Activated CD8-positive, alpha-beta memory T cell treated with anti-CD3 and anti-CD28 coated beads, Interleukin-2, amount 50 U/mL, for 4 hours (primary cell): ENCODE data around the gene MT1G.
"Not testable (repeated sequence)": the region's sequence is repeated elsewhere in the genome, so short reads cannot be mapped to it uniquely, and the experiment has no call there.

Source experiments
- DNase-seq: peaks from one replicate; pipeline ENCODE4 v3.0.0-alpha.2; 2020

MT1G gene

GRCh38 chr16:56634715-56635440, 33.0 kb downstream of the MT1G start:
- DNase-seq: no peak

- no peak for DNase-seq
Measured at GRCh38 chr16:56633535-56633934, 34.3 kb downstream of the MT1G start.

DNA sequence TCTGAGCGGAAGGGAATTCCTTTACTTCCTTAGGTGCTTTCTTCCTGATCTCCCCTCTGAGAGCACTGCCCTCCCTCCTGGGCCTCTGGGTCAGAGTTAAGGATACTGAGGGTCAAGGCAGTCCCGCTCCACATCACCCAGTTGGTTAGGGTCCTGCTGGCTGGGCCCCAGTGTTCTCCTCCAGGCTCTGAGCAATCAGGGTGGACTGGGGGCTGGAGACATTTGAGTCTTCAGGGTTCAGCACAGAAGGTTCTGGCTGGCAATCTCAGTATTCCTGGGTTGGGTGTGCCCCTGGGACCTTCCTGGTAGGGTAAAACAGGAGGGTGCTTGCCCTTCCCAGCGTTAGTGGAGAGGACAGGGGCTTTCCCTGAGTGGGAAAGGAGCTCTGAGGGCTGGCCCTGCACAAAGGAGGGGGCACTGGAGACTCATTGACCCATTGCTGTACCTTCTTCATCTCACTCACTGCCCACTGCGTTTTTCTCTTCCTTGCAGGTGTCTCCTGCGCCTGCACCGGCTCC, 35.0 kb downstream of the MT1G start:
- DNase-seq: no peak

DNA sequence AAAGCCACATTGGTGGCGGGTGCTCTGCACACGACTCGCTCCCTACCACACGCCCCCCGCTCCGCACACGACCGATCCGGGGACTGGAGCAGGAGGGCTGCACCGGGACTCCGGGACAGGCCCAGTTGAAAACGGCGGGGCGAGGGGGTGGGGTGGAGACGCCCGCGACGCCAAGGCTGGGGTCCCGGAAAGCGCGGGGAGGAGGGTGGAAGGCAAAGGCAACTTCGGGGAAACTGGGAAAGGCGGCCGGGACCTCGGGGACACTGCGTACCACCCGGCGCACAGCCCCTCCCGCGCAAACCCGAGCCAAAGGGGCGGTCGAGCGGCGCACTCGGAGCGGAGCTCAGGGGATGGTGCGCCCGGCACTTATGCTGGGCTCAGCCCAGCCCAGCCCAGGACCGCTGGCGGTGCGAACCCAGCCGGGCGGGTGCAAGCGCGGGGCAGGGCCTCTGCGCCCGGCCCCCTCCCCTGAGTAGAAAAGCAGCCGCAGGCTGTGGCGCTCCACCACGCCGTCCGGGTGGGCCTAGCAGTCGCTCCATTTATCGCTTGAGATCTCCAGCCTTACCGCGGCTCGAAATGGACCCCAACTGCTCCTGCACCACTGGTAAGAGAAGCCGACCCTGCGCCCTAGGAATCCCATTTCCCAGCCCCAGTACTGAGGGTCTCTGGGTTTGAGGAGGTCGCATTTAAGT, 35.6 kb downstream of the MT1G start, which contains the start of gene MT1M:
Gene MT1M, plus strand, starts transcription at position 504 of the 692 bp plus-strand sequence. Its CDS starts 73 bp downstream, at position 577.
- DNase-seq: no peak

- no peak for DNase-seq
Measured at GRCh38 chr16:56631832-56632155, 36.1 kb downstream of the MT1G start.

DNA sequence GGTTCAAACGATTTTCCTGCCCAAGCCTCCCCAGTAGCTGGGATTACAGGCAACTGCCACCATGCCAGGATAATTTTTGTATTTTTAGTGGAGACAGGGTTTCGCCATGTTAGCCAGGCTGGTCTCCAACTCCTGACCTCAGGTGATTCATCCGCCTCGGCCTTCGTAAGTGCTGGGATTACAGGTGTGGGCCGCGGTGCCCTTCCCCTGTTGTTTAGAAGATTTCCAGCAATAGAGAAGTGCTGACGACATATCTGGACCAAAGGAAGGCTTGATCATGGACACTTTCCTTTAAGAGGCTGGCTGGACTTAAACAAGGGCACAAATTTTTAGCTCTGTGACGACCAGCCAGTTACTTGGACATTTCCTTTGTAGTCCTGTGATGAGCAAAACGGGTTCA, 36.7 kb downstream of the MT1G start:
- DNase-seq: no peak

GRCh38 chr16:56630134-56630533, 37.7 kb downstream of the MT1G start:
- DNase-seq: no peak

DNA sequence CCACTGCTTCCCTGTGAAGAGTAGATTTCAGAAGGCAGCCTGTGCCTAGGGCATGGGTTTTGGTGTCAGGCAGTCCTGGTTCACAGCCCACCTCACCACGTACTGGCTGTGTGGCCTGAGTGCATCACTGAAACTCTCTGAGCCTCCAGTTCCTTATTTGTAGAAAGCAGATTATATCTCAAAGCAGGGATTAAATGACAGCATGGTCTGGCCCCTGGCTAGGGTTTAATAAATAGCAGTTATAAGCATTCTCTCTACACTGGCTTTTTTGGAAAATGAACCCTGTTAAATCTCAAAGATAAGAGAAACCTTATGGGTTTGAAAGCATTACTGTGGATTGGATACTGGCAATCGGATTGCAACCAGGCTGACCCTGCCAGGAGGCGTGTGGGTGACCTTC, 38.3 kb downstream of the MT1G start:
- DNase-seq: no peak

- no peak for DNase-seq
Measured at GRCh38 chr16:56628486-56629350, 39.1 kb downstream of the MT1G start.

GRCh38 chr16:56626685-56627084, 41.2 kb downstream of the MT1G start:
- no peak for DNase-seq

DNA sequence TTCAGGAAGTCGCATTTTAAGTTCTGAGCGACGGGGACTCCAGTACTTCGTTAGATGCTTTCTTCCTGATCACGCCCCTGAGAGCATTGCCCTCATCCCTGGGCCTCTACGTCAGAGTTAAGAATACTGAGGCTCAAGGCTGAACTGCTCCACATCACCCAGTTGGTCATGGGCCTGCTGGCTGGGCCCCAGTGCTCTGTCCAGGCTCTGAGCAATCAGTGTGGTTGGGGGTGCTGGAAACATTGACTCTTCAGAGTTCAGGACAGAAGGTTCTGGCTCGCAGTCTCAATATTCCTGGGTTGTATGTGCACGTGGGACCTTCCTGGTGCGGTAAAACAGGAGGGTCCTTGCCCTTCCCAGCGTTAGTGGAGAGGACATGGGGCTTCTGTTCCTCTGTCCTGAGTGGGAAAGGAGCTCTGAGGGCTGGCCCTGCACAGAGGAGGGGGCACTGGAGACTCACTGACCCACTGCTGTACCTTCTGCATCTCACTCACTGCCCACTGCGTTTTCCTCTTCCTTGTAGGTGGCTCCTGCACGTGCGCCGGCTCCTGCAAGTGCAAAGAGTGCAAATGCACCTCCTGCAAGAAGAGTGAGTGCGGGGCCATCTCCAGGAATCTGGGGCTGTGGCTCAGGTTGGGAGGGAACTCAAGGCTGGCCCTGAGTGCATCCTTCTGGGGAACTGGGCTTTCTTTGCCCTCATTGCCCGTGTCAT, 41.8 kb downstream of the MT1G start:
- no peak for DNase-seq

- no peak for DNase-seq
Measured at GRCh38 chr16:56625140-56625942, 42.5 kb downstream of the MT1G start, which contains the start of gene MT1E. TSS of gene MT1E (plus strand) at chr16:56625781. CDS start at chr16:56625852, 71 bp downstream.

- DNase-seq: no peak
Measured at GRCh38 chr16:56623637-56624036, 44.2 kb downstream of the MT1G start.

GRCh38 chr16:56623184-56623583, 44.7 kb downstream of the MT1G start:
- DNase-seq: not testable (repeated sequence)

GRCh38 chr16:56621665-56622445, 46.0 kb downstream of the MT1G start:
- DNase-seq: not testable (repeated sequence)

DNA sequence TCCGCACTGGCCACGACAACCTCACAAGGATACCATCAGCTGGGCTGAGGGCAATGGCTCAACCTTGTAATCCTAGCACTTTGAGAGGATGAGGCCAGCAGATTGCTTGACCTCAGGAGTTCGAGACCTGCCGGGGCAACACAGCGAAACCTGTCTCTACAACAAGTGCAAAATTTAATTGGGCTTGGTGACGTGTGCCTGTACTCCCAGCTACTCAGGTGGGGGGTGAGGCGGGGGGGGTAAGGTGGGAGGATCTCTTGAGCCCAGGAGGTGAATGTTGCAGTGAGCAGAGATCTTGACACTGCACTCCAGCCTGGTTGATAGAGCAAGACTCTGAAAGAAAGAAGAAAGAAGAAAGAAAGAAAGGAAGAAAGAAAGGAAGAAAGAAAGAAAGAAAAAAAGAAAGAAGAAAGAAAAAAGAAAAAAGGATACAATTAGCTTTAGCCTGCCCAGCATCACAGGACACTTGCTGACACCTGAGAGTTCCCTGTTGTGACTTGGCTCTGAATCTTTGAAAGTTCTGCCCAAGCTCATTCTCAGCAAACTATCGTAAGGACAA, 47.4 kb downstream of the MT1G start:
- no peak for DNase-seq

DNA sequence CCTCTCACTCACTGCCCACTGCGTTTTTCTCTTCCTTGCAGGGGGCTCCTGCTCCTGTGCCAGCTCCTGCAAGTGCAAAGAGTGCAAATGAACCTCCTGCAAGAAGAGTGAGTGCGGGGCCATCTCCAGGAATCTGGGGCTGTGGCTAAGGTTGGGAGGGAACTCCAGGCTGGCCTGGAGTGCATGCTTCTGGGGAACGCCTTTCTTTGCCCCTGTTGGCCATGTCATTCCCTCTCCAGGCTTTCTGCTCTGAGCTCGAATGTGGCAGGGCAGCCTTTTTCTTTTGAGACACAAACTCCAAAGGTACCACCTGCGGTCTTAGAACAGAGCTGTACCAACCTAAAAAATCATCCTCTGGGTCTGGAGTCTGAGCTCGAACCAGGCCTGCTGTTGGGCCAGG, 49.7 kb downstream of the MT1G start:
- DNase-seq: no peak

GRCh38 chr16:56617212-56618085, 50.4 kb downstream of the MT1G start:
- no peak for DNase-seq
